Mucosa of descending colon (tissue), 3 donors: ENCODE results near the gene AMTN. TPM values are rescaled to one million over a fixed set of nuclear protein-coding genes. Genes with fewer than 3 reads are reported as not detected.
"Not testable (repeated sequence)": the region's sequence is repeated elsewhere in the genome, so short reads cannot be mapped to it uniquely, and the experiment has no call there.

Experiments
- ATAC-seq: fragments of 200-7000 bp; cut with Tn5 transposase; one replicate; pipeline ENCODE4 v1.9.1; 2020; ENCODE audit warnings: mild to moderate bottlenecking, moderate library complexity
- DNase-seq, 3 donors: peaks; one replicate each; pipeline ENCODE4 v3.0.0-alpha.2; 2020
- H3K36me3 ChIP-seq: fragments of 200-600 bp; one replicate; pipeline ENCODE4 v1.8.0; 2021; ENCODE audit warnings: low read depth, mild to moderate bottlenecking
- H3K4me1 ChIP-seq: fragments of 200-600 bp; one replicate; pipeline ENCODE4 v1.8.0; 2021; ENCODE audit warnings: low read depth, mild to moderate bottlenecking
- H3K4me3 ChIP-seq: fragments of 200-600 bp; one replicate; pipeline ENCODE4 v1.8.0; 2021; ENCODE audit warnings: mild to moderate bottlenecking
- H3K9me3 ChIP-seq: fragments of 200-600 bp; one replicate; pipeline ENCODE4 v1.8.0; 2021; ENCODE audit warnings: mild to moderate bottlenecking
- intact Hi-C, 2 donors: fragments of 100-400 bp; cut with DNase I in 1 of 2; cut with micrococcal nuclease in 1 of 2; formaldehyde crosslinking; loops; one replicate each; pipeline versions ENCODE4 v1.11.0 to v1.11.1; 2022; cut with DNase I, micrococcal nuclease
- long read RNA-seq, 2 donors: library from polyadenylated mRNA; unstranded; transcript quantifications; one replicate each; pipeline ENCODE4 v2.0.0, GENCODE V29; 2019 to 2021
- total RNA-seq, 3 donors: library from RNA; stranded (reverse); fragmentation: NEBNext Ultra II Directional in 2 of 3; extraction: Animal tissue kit (Norgen Biotek cat#: 25700) in 2 of 3; gene quantifications; one replicate each; pipeline versions ENCODE4 v1.2.1 to v1.2.4, GENCODE V29; 2021 to 2023
- TF ChIP-seq, protein P1 (sequence below): fragments of 200-600 bp; IDR thresholded peaks from one replicate; pipeline ENCODE4 v1.8.0; 2022; ENCODE audit warnings: antibody characterized with exemption, mild to moderate bottlenecking
- donor health status: DM: no; HTN: no; CAD: no; lungs with moderate emphysema.
- donor health status: DM: no; HTN: no; CAD: no.
- donor health status: DM: no; HTN: yes; CAD: no.

Gene AMTN, protein sequence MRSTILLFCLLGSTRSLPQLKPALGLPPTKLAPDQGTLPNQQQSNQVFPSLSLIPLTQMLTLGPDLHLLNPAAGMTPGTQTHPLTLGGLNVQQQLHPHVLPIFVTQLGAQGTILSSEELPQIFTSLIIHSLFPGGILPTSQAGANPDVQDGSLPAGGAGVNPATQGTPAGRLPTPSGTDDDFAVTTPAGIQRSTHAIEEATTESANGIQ
- total RNA-seq: not detected
- long read RNA-seq, donor 1: 0 reads
- long read RNA-seq, donor 2: 0 reads

DNA sequence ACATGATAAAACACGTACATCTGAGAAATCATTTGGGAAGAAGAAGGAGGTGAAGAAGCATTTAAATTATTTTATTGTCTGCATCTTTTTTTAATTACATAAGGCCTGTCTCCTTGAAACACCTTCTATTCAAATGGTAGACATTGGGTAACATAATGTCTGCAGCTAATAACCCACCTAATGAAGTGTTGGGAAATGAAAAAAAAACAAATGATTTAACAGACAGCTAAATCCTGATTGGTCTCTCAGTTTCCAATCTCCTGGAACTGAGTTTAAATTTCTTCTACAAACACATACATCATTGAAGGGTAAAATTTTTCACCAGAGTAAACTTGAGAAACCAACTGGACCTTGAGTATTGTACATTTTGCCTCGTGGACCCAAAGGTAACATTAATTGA, at the start of gene AMTN:
TSS of gene AMTN (plus strand) at position 301 of the 400 bp plus-strand sequence. CDS start 209 bp downstream, outside the sequence.
- ATAC-seq (no peak), DNase-seq (no peak)
- no peaks in the 10 kb centered on the region for H3K36me3 ChIP-seq
- no peak within 1 kb of the TSS for H3K4me3 ChIP-seq
- H3K9me3 ChIP-seq: no peaks in the 10 kb centered on the region
- TF ChIP-seq, protein P1, sequence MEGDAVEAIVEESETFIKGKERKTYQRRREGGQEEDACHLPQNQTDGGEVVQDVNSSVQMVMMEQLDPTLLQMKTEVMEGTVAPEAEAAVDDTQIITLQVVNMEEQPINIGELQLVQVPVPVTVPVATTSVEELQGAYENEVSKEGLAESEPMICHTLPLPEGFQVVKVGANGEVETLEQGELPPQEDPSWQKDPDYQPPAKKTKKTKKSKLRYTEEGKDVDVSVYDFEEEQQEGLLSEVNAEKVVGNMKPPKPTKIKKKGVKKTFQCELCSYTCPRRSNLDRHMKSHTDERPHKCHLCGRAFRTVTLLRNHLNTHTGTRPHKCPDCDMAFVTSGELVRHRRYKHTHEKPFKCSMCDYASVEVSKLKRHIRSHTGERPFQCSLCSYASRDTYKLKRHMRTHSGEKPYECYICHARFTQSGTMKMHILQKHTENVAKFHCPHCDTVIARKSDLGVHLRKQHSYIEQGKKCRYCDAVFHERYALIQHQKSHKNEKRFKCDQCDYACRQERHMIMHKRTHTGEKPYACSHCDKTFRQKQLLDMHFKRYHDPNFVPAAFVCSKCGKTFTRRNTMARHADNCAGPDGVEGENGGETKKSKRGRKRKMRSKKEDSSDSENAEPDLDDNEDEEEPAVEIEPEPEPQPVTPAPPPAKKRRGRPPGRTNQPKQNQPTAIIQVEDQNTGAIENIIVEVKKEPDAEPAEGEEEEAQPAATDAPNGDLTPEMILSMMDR: no peak
- no peaks in the 10 kb centered on the region for H3K4me1 ChIP-seq
- intact Hi-C loops: no loop called here

DNA sequence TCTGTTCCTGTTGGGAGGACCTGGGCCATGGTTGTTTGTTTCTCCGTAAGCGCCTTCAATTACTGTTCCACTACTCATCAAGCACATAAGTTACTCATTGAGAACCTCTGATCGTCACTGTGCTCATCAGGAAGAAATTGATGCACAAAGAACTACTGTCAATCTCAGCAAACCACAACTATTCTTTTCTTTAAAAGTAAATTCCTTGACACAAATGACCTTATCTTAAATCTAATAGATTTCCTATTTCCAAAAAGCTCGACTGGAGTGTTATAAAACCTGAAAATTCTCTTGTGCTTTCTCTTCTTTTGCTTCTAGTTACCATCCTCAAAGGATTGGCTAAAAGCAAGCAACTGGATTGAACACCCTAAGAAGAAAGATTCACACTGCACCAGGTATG, 46.5 kb upstream of the AMTN start, which contains the start of gene MUC7:
TSS of gene MUC7 (plus strand) at position 301 of the 400 bp plus-strand sequence. CDS start 1,825 bp downstream, outside the sequence.
- DNase-seq (no peak), ATAC-seq (no peak)
- Histone ChIP-seq H3K4me3 (no peak within 1 kb of the TSS), H3K36me3 (no peaks in the 10 kb centered on the region), H3K9me3 (peaks cover 6% of the 10 kb centered on the region), H3K4me1 (no peaks in the 10 kb centered on the region)
- TF ChIP-seq, protein P1: no peak
- intact Hi-C loops: no loop called here

DNA sequence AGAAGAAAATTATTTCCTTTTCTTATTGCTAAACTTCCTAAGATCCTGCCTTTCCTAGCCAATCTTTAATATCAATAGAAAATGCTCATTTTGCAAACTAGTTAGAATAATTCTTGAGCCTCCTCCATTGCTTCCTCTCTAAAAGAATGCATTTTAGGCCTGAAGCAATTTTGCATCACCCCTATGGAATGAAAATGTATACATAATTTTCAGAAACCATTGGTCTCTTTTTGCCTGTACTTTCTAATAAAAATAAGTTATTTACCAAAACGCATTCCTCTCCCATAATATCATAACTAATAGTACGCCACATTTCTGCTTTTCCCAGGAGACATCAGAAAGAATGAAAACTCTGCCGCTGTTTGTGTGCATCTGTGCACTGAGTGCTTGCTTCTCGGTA, 44.7 kb upstream of the AMTN start:
- peaks cover 5% of the 10 kb centered on the region for H3K9me3 ChIP-seq
- TF ChIP-seq, protein P1: no peak
- H3K36me3 ChIP-seq: no peaks in the 10 kb centered on the region
- no peaks in the 10 kb centered on the region for H3K4me1 ChIP-seq
- no peak for ATAC-seq
- intact Hi-C loops: no loop called here
- no peak overlapping the region for H3K4me3 ChIP-seq
- DNase-seq: no peak

DNA sequence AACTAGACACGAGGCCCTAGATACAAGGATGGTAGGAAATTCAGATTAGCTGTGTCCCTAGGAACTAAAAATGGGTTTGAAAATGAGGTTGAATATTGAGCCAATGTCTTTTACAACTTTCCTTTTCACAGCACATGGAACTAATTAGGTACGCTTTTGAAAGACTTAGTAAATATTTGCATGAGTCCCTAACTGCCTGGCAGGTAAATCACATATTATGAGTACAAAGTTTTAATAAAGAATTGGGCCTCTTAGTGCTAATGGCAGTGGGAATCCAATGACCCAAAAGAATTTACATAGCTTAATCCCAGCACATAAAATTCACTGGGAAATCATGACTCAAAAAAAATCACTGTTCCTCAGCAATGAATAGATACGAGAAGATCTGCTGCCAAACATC, 29.6 kb upstream of the AMTN start:
- Histone ChIP-seq H3K36me3 (no peaks in the 10 kb centered on the region), H3K9me3 (no peaks in the 10 kb centered on the region), H3K4me1 (no peaks in the 10 kb centered on the region), H3K4me3 (no peak overlapping the region)
- DNase-seq (no peak), ATAC-seq (no peak)
- intact Hi-C loops: no loop called here
- TF ChIP-seq, protein P1: no peak

DNA sequence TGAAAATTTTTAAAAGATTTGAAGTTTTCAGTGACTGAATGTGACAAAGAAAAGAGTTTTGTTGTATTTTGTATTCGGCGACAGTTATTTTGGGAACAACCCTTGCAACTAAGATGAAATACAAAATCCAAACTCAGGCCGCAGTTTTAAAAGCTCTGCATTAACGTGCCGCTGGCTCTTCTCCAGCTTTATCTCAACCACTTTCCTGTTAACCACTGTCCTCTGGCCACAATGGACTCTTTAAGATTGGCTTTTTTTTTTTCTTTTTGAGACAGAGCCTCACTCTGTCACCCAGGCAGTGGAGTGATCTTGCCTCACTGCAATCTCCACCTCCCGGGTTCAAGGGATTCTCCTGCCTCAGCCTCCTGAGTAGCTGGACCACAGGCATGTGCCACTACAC, 22.1 kb upstream of the AMTN start:
- no peak for DNase-seq
- TF ChIP-seq, protein P1: no peak
- Histone ChIP-seq H3K36me3 (no peaks in the 10 kb centered on the region), H3K4me3 (no peak overlapping the region), H3K4me1 (no peaks in the 10 kb centered on the region), H3K9me3 (no peaks in the 10 kb centered on the region)
- ATAC-seq: no peak
- intact Hi-C loops: no loop called here

DNA sequence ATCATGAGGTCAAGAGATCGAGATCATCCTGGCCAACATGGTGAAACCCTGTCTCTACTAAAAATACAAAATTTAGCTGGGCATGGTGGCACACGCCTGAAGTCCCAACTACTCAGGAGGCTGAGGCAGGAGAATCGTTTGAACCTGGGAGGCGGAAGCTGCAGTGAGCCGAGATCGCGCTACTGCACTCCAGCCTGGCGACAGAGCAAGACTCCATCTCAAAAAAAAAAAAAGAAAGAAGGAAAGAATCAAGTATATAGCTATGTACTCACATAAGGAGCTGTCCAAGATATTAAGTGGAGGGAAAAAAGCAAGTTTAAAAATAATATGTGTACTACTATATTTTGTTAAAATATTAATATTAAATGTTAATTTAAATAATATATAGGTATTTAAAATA, 16.5 kb upstream of the AMTN start:
- H3K4me1 ChIP-seq, H3K4me3 ChIP-seq, H3K36me3 ChIP-seq, H3K9me3 ChIP-seq, ATAC-seq, intact Hi-C loops, DNase-seq: not testable (repeated sequence)
